SK-N-SH (cell line): ENCODE measurements around the gene UBXN6.

Experiments
- CTCF ChIP-seq: fragments of 200-600 bp; sonication (generic); IDR thresholded peaks from 2 replicates; pipeline ENCODE4 v1.6.1; 2017; ENCODE audit warnings: antibody characterized with exemption, mild to moderate bottlenecking, moderate library complexity
- FOSL2 ChIP-seq: IDR thresholded peaks from 2 replicates; pipeline ENCODE4 v1.4.0; 2012; ENCODE audit warnings: low read depth, mild to moderate bottlenecking, moderate library complexity, borderline replicate concordance
- FOXJ3 ChIP-seq: sonication (generic); formaldehyde crosslinking; IDR thresholded peaks from 2 replicates; pipeline ENCODE4 v1.5.1; 2020; ENCODE audit warnings: mild to moderate bottlenecking, missing genetic modification reagents
- MAX ChIP-seq: IDR thresholded peaks from 2 replicates; pipeline ENCODE4 v1.4.0; 2012; ENCODE audit warnings: low read depth
- REST ChIP-seq: IDR thresholded peaks from 2 replicates; pipeline ENCODE4 v1.6.1; 2012; ENCODE audit warnings: mild to moderate bottlenecking, low read depth, low read length, moderate library complexity
- SMC3 ChIP-seq: IDR thresholded peaks from 2 replicates; pipeline ENCODE4 v1.6.1; 2012; ENCODE audit warnings: low read depth, low read length, improper control_type of control experiment
- TCF12 ChIP-seq: IDR thresholded peaks from 2 replicates; pipeline ENCODE4 v1.4.0; 2012
- USF1 ChIP-seq: IDR thresholded peaks from 2 replicates; pipeline ENCODE4 v1.4.0; 2012; ENCODE audit warnings: low read depth, borderline replicate concordance
- USF2 ChIP-seq: fragments of 150-350 bp; IDR thresholded peaks from 2 replicates; pipeline ENCODE4 v1.6.1; 2017; ENCODE audit warnings: antibody characterized with exemption, low read length, low read depth, borderline replicate concordance

- no peak for TF ChIP-seq CTCF
- peak; percentile 43 for TF ChIP-seq MAX
- no peak for TF ChIP-seq SMC3
- TF ChIP-seq REST: no peak
- TF ChIP-seq TCF12: no peak
- peak; percentile 98 for TF ChIP-seq USF1
- no peak for TF ChIP-seq FOXJ3 (CRISPR knock-in tag)
- peak; percentile 86 for TF ChIP-seq USF2
- TF ChIP-seq FOSL2: no peak
Measured at GRCh38 chr19:4402171-4403004, 55.2 kb downstream of the UBXN6 start, which contains the start of gene CHAF1A.
